Pons (tissue), 1 donor: Measurements from ENCODE around the gene RGPD5.
"Not testable (repeated sequence)": the region's sequence is repeated elsewhere in the genome, so short reads cannot be mapped to it uniquely, and the experiment has no call there.

ENCODE experiments used
- DNase-seq: peaks from one replicate; pipeline ENCODE4 v3.0.0-alpha.2; 2016; ENCODE audit warnings: low spot score

The RGPD5 gene

GRCh38 chr2:109794074-109794737 is at the start of gene RGPD5:
Gene RGPD5 (plus strand): TSS chr2:109794305. CDS start chr2:109794466, 161 bp downstream.
- DNase-seq = not testable (repeated sequence)

- not testable (repeated sequence) for DNase-seq
Observed at GRCh38 chr2:109751572-109751971, 42.5 kb upstream of the RGPD5 start.

GRCh38 chr2:109757163-109757824 is 36.8 kb upstream of the RGPD5 start:
- DNase-seq = not testable (repeated sequence)

- not testable (repeated sequence) for DNase-seq
Observed at GRCh38 chr2:109760265-109761042, 33.7 kb upstream of the RGPD5 start.

GRCh38 chr2:109761043-109761454 is 33.1 kb upstream of the RGPD5 start:
- not testable (repeated sequence) for DNase-seq

GRCh38 chr2:109761976-109762375 is 32.1 kb upstream of the RGPD5 start:
- DNase-seq = not testable (repeated sequence)

GRCh38 chr2:109766074-109766473 is 28.0 kb upstream of the RGPD5 start:
- not testable (repeated sequence) for DNase-seq

GRCh38 chr2:109766886-109767578 is 27.1 kb upstream of the RGPD5 start:
- not testable (repeated sequence) for DNase-seq

GRCh38 chr2:109768934-109769333 is 25.2 kb upstream of the RGPD5 start:
- DNase-seq = not testable (repeated sequence)

GRCh38 chr2:109779118-109779517 is 15.0 kb upstream of the RGPD5 start:
- not testable (repeated sequence) for DNase-seq

GRCh38 chr2:109781147-109781816 is 12.8 kb upstream of the RGPD5 start:
- not testable (repeated sequence) for DNase-seq

GRCh38 chr2:109782446-109782993 is 11.6 kb upstream of the RGPD5 start:
- not testable (repeated sequence) for DNase-seq

- not testable (repeated sequence) for DNase-seq
Observed at GRCh38 chr2:109791530-109792279, 2.4 kb upstream of the RGPD5 start.

GRCh38 chr2:109792659-109793058 is 1.4 kb upstream of the RGPD5 start:
- DNase-seq = not testable (repeated sequence)

GRCh38 chr2:109871129-109871751 is 77.1 kb downstream of the RGPD5 start:
- not testable (repeated sequence) for DNase-seq

- not testable (repeated sequence) for DNase-seq
Observed at GRCh38 chr2:109876625-109877024, 82.5 kb downstream of the RGPD5 start.

- DNase-seq = not testable (repeated sequence)
Observed at GRCh38 chr2:109882112-109882511, 88.0 kb downstream of the RGPD5 start.

- not testable (repeated sequence) for DNase-seq
Observed at GRCh38 chr2:109888414-109888813, 94.3 kb downstream of the RGPD5 start.

GRCh38 chr2:109889909-109890308 is 95.8 kb downstream of the RGPD5 start:
- not testable (repeated sequence) for DNase-seq

- not testable (repeated sequence) for DNase-seq
Observed at GRCh38 chr2:109891024-109891423, 96.9 kb downstream of the RGPD5 start.
